OCI-LY1 (cell line): ENCODE results near the gene BRICD5.

Experiments used
- EZH2 ChIP-seq: fragments of 200-600 bp; sonication (generic), shearing (Covaris generic); IDR thresholded peaks from 2 replicates; pipeline ENCODE4 v1.8.0; 2017; ENCODE audit warnings: borderline replicate concordance, mixed run types, mild to moderate bottlenecking, antibody characterized with exemption, low read length, moderate library complexity, mixed read lengths
- TF ChIP-seq, protein P1 (sequence below): fragments of 200-600 bp; sonication (generic), shearing (Covaris generic); IDR thresholded peaks from 2 replicates; pipeline ENCODE4 v1.5.1; 2017; ENCODE audit warnings: mild to moderate bottlenecking, antibody characterized with exemption, low read length, moderate library complexity, mixed read lengths

- TF ChIP-seq, protein P1, sequence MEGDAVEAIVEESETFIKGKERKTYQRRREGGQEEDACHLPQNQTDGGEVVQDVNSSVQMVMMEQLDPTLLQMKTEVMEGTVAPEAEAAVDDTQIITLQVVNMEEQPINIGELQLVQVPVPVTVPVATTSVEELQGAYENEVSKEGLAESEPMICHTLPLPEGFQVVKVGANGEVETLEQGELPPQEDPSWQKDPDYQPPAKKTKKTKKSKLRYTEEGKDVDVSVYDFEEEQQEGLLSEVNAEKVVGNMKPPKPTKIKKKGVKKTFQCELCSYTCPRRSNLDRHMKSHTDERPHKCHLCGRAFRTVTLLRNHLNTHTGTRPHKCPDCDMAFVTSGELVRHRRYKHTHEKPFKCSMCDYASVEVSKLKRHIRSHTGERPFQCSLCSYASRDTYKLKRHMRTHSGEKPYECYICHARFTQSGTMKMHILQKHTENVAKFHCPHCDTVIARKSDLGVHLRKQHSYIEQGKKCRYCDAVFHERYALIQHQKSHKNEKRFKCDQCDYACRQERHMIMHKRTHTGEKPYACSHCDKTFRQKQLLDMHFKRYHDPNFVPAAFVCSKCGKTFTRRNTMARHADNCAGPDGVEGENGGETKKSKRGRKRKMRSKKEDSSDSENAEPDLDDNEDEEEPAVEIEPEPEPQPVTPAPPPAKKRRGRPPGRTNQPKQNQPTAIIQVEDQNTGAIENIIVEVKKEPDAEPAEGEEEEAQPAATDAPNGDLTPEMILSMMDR: no peak
- TF ChIP-seq EZH2: no peak
Measured at GRCh38 chr16:2200313-2200712, 10.3 kb downstream of the BRICD5 start.
